WERI-Rb-1 (cell line): ENCODE measurements around the gene ROBO2.

Experiments used
- DNase-seq: peaks from one replicate; pipeline ENCODE4 v3.0.0-alpha.2; 2020
- H3K27ac ChIP-seq: fragments of 250-450 bp; sonication (Bioruptor Pico); 2 replicates; pipeline ENCODE4 v1.5.1; 2020; ENCODE audit warnings: mild to moderate bottlenecking, moderate library complexity
- H3K27me3 ChIP-seq: fragments of 250-450 bp; sonication (Bioruptor Pico); 2 replicates; pipeline ENCODE4 v1.5.1; 2021; ENCODE audit warnings: mild to moderate bottlenecking, low read depth, moderate library complexity; ENCODE audit not compliant: insufficient read depth, severe bottlenecking
- H3K36me3 ChIP-seq: fragments of 250-450 bp; sonication (Bioruptor Pico); 2 replicates; pipeline ENCODE4 v1.5.1; 2020; ENCODE audit warnings: mild to moderate bottlenecking, moderate library complexity
- H3K4me3 ChIP-seq: 2 replicates; pipeline ENCODE4 v1.5.1; 2011; ENCODE audit warnings: low read depth, mild to moderate bottlenecking, control low read depth, low read length
- H3K9me3 ChIP-seq: fragments of 250-450 bp; sonication (Bioruptor Pico); 2 replicates; pipeline ENCODE4 v1.5.1; 2021; ENCODE audit warnings: mild to moderate bottlenecking, moderate library complexity; ENCODE audit not compliant: severe bottlenecking
- CTCF ChIP-seq: IDR thresholded peaks from 2 replicates; pipeline ENCODE4 v1.5.1; 2011; ENCODE audit warnings: low read depth, mild to moderate bottlenecking, control low read depth, inconsistent platforms, low read length

ROBO2 gene

GRCh38 chr3:77182341-77182740 is 142.4 kb downstream of the ROBO2 start:
- no peaks in the 10 kb centered on the region for H3K27me3 ChIP-seq
- DNase-seq: no peak
- H3K27ac ChIP-seq: no peak overlapping the region
- no peaks in the 10 kb centered on the region for H3K36me3 ChIP-seq
- TF ChIP-seq CTCF: no peak
- no peaks in the 10 kb centered on the region for H3K9me3 ChIP-seq
- H3K4me3 ChIP-seq: no peak overlapping the region

GRCh38 chr3:77186319-77186718 is 146.4 kb downstream of the ROBO2 start:
- no peak overlapping the region for H3K27ac ChIP-seq
- no peak for TF ChIP-seq CTCF

GRCh38 chr3:77186728-77187127 is 146.8 kb downstream of the ROBO2 start:
- no peak for DNase-seq
- TF ChIP-seq CTCF: no peak
- no peaks in the 10 kb centered on the region for H3K9me3 ChIP-seq
- H3K4me3 ChIP-seq: no peak overlapping the region
- no peaks in the 10 kb centered on the region for H3K27me3 ChIP-seq
- no peak overlapping the region for H3K27ac ChIP-seq
- no peaks in the 10 kb centered on the region for H3K36me3 ChIP-seq

More at GRCh38 chr3:77186319-77186718, 146.4 kb downstream of the ROBO2 start:
- no peak for DNase-seq
- Histone ChIP-seq H3K27me3 (no peaks in the 10 kb centered on the region), H3K9me3 (no peaks in the 10 kb centered on the region), H3K36me3 (no peaks in the 10 kb centered on the region), H3K4me3 (no peak overlapping the region)

- TF ChIP-seq CTCF: no peak
- Histone ChIP-seq H3K4me3 (no peak overlapping the region), H3K36me3 (no peaks in the 10 kb centered on the region), H3K9me3 (no peaks in the 10 kb centered on the region), H3K27me3 (no peaks in the 10 kb centered on the region), H3K27ac (no peak overlapping the region)
- DNase-seq: no peak
Observed at GRCh38 chr3:77188210-77188609, 148.3 kb downstream of the ROBO2 start.

GRCh38 chr3:77189258-77189657 is 149.4 kb downstream of the ROBO2 start:
- H3K9me3 ChIP-seq: no peaks in the 10 kb centered on the region
- H3K27ac ChIP-seq: no peak overlapping the region
- TF ChIP-seq CTCF: no peak
- no peak for DNase-seq
- H3K27me3 ChIP-seq: no peaks in the 10 kb centered on the region
- no peak overlapping the region for H3K4me3 ChIP-seq
- H3K36me3 ChIP-seq: no peaks in the 10 kb centered on the region

- Histone ChIP-seq H3K27me3 (no peaks in the 10 kb centered on the region), H3K36me3 (no peaks in the 10 kb centered on the region), H3K9me3 (no peaks in the 10 kb centered on the region), H3K27ac (no peak overlapping the region), H3K4me3 (no peak overlapping the region)
- TF ChIP-seq CTCF: no peak
- no peak for DNase-seq
Observed at GRCh38 chr3:77189684-77190083, 149.8 kb downstream of the ROBO2 start.
